H9 (cell line): Measurements from ENCODE around the gene AASDH. TPM values are rescaled to one million over a fixed set of nuclear protein-coding genes. Genes with fewer than 3 reads are reported as not detected.

Experiments
- DNase-seq: peaks from one replicate; pipeline ENCODE4 v3.0.0-alpha.2; 2017
- H2AFZ ChIP-seq: one replicate; pipeline ENCODE4 v1.6.1; 2013; ENCODE audit warnings: mild to moderate bottlenecking, low read length, control low read depth, moderate library complexity
- H2AK5ac ChIP-seq: 2 replicates; pipeline ENCODE4 v1.6.1; 2013; ENCODE audit warnings: low read length, control low read depth, mixed read lengths; ENCODE audit not compliant: insufficient read length
- H2BK120ac ChIP-seq: one replicate; pipeline ENCODE4 v1.6.1; 2013; ENCODE audit warnings: low read depth, mild to moderate bottlenecking, low read length, control low read depth, inconsistent platforms; ENCODE audit not compliant: poor library complexity, severe bottlenecking
- H2BK12ac ChIP-seq: 2 replicates; pipeline ENCODE4 v1.6.1; 2013; ENCODE audit warnings: low read length, control low read depth, mixed read lengths, low read depth; ENCODE audit not compliant: insufficient read length
- H2BK15ac ChIP-seq: 2 replicates; pipeline ENCODE4 v1.6.1; 2013; ENCODE audit warnings: low read depth, low read length, control low read depth
- H2BK20ac ChIP-seq: one replicate; pipeline ENCODE4 v1.6.1; 2013; ENCODE audit warnings: low read depth, mild to moderate bottlenecking, low read length, control low read depth, inconsistent platforms; ENCODE audit not compliant: poor library complexity, severe bottlenecking
- H2BK5ac ChIP-seq: 2 replicates; pipeline ENCODE4 v1.6.1; 2013; ENCODE audit warnings: low read length, control low read depth, mixed read lengths; ENCODE audit not compliant: insufficient read length
- H3K14ac ChIP-seq: 2 replicates; pipeline ENCODE4 v1.6.1; 2013; ENCODE audit warnings: low read length, control low read depth; ENCODE audit not compliant: insufficient read depth
- H3K18ac ChIP-seq: 2 replicates; pipeline ENCODE4 v1.6.1; 2013; ENCODE audit warnings: low read depth, mild to moderate bottlenecking, mixed read lengths, low read length, control low read depth; ENCODE audit not compliant: insufficient read length
- H3K23ac ChIP-seq: 2 replicates; pipeline ENCODE4 v1.6.1; 2013; ENCODE audit warnings: low read length, control low read depth, mixed read lengths, low read depth; ENCODE audit not compliant: insufficient read length
- H3K23me2 ChIP-seq: 2 replicates; pipeline ENCODE4 v1.6.1; 2013; ENCODE audit warnings: low read depth, mild to moderate bottlenecking, mixed read lengths, low read length, control low read depth; ENCODE audit not compliant: insufficient read length, poor library complexity, severe bottlenecking
- H3K27ac ChIP-seq: 2 replicates; pipeline ENCODE4 v1.5.1; 2013; ENCODE audit warnings: low read length, control low read depth, mixed read lengths, low read depth; ENCODE audit not compliant: insufficient read length
- H3K27me3 ChIP-seq: 2 replicates; pipeline ENCODE4 v1.6.1; 2013; ENCODE audit warnings: low read length, control low read depth, inconsistent platforms; ENCODE audit not compliant: insufficient read depth
- H3K4ac ChIP-seq: 2 replicates; pipeline ENCODE4 v1.6.1; 2013; ENCODE audit warnings: low read depth, mild to moderate bottlenecking, control low read depth, inconsistent platforms, low read length, moderate library complexity
- H3K4me1 ChIP-seq: 2 replicates; pipeline ENCODE4 v1.6.1; 2013; ENCODE audit warnings: low read length, control low read depth, inconsistent platforms; ENCODE audit not compliant: insufficient read depth
- H3K4me2 ChIP-seq: 2 replicates; pipeline ENCODE4 v1.6.1; 2013; ENCODE audit warnings: low read length, control low read depth, mixed read lengths; ENCODE audit not compliant: insufficient read length, insufficient read depth
- H3K56ac ChIP-seq: 2 replicates; pipeline ENCODE4 v1.6.1; 2013; ENCODE audit warnings: low read depth, mild to moderate bottlenecking, mixed read lengths, low read length, control low read depth; ENCODE audit not compliant: insufficient read length
- H3K79me1 ChIP-seq: 2 replicates; pipeline ENCODE4 v1.6.1; 2013; ENCODE audit warnings: low read depth, mild to moderate bottlenecking, moderate library complexity, low read length, control low read depth, inconsistent platforms; ENCODE audit not compliant: insufficient read depth, poor library complexity, severe bottlenecking
- H3K79me2 ChIP-seq: 2 replicates; pipeline ENCODE4 v1.6.1; 2013; ENCODE audit warnings: low read length, control low read depth, inconsistent platforms; ENCODE audit not compliant: insufficient read depth
- H3K9ac ChIP-seq: 2 replicates; pipeline ENCODE4 v1.6.1; 2013; ENCODE audit warnings: low read length, control low read depth, mixed read lengths; ENCODE audit not compliant: insufficient read length; ENCODE audit errors: extremely low read depth
- H3K9me3 ChIP-seq: one replicate; pipeline ENCODE4 v1.6.1; 2013; ENCODE audit warnings: low read depth, low read length, inconsistent platforms; ENCODE audit not compliant: control insufficient read depth
- H3T11ph ChIP-seq: one replicate; pipeline ENCODE4 v1.6.1; 2013; ENCODE audit warnings: mild to moderate bottlenecking, low read length, control low read depth, inconsistent platforms
- H4K20me1 ChIP-seq: one replicate; pipeline ENCODE4 v1.6.1; 2013; ENCODE audit not compliant: control insufficient read depth, insufficient read length, insufficient read depth
- H4K5ac ChIP-seq: 2 replicates; pipeline ENCODE4 v1.6.1; 2013; ENCODE audit warnings: low read depth, mild to moderate bottlenecking, mixed read lengths, low read length, control low read depth; ENCODE audit not compliant: insufficient read length
- H4K8ac ChIP-seq: replicated peaks from 2 replicates; pipeline ENCODE4 v1.6.1; 2013; ENCODE audit warnings: low read length, control low read depth, mixed read lengths, low read depth; ENCODE audit not compliant: insufficient read length
- H4K91ac ChIP-seq: 2 replicates; pipeline ENCODE4 v1.6.1; 2013; ENCODE audit warnings: low read depth, mild to moderate bottlenecking, moderate library complexity, mixed read lengths, low read length, control low read depth; ENCODE audit not compliant: insufficient read length
- H3K27ac Mint-ChIP-seq, 3 experiments: 2 replicates in 2 of 3; 3 replicates in 1 of 3; pipeline ENCODE4 v1.8.0; 2020 to 2021; ENCODE audit warnings: mixed read lengths in 3 of 3, mild to moderate bottlenecking in 1 of 3, moderate library complexity in 1 of 3
- H3K27me3 Mint-ChIP-seq: 2 replicates; pipeline ENCODE4 v1.8.0; 2021; ENCODE audit warnings: low read depth, mild to moderate bottlenecking, moderate library complexity, mixed read lengths
- H3K36me3 Mint-ChIP-seq, 3 experiments: 2 replicates in 2 of 3; 3 replicates in 1 of 3; pipeline ENCODE4 v1.8.0; 2020 to 2021; ENCODE audit warnings: low read depth in 3 of 3, mixed read lengths in 3 of 3; ENCODE audit not compliant: insufficient read depth in 1 of 3
- H3K4me1 Mint-ChIP-seq, 2 experiments: 2 replicates each; pipeline ENCODE4 v1.8.0; 2020; ENCODE audit warnings: mixed read lengths in 2 of 2
- H3K4me3 Mint-ChIP-seq, 2 experiments: 2 replicates in 1 of 2; 3 replicates in 1 of 2; pipeline ENCODE4 v1.8.0; 2020 to 2021; ENCODE audit warnings: mild to moderate bottlenecking in 2 of 2, mixed read lengths in 2 of 2, moderate library complexity in 1 of 2
- H3K9me3 Mint-ChIP-seq, 2 experiments: 2 replicates in 1 of 2; 3 replicates in 1 of 2; pipeline ENCODE4 v1.8.0; 2020; ENCODE audit warnings: mild to moderate bottlenecking in 2 of 2, mixed read lengths in 2 of 2, moderate library complexity in 1 of 2
- CTCF ChIP-seq: fragments of 200-600 bp; sonication (generic); conservative IDR thresholded peaks from 3 replicates; pipeline ENCODE4 v1.8.0; 2021; ENCODE audit warnings: antibody characterized with exemption, mild to moderate bottlenecking
- WGBS: extraction: QIAGEN DNeasy Blood & Tissue Kit; methylation state at CpG from one replicate; pipeline ENCODE4 v1.1.7; 2013; ENCODE audit warnings: missing lambda C conversion rate, low lambda C conversion rate, mixed read lengths; ENCODE audit not compliant: insufficient read length; ENCODE audit errors: extremely low coverage; 5-methylcytosine and 5-hydroxymethylcytosine counted together
- total RNA-seq: library from RNA; stranded (reverse); gene quantifications from 2 replicates; pipeline ENCODE4 v1.2.1, GENCODE V29; 2021

Gene AASDH
- total RNA-seq, 1 experiment from 2014 or later: 12.9 TPM

GRCh38 chr4:56424176-56424575 lies 36.9 kb upstream of the AASDH start:
- Mint-ChIP-seq H3K36me3 (peaks cover 31 to 38% (median 35%) of the 10 kb centered on the region in 3 experiments), H3K4me3 (no peak overlapping the region; a peak in 1 of 5 replicates), H3K27me3 (no peaks in the 10 kb centered on the region), H3K9me3 (peaks cover 7 to 8% of the 10 kb centered on the region in 2 experiments; a peak in 3 of 5 replicates), H3K4me1 (peaks cover 22 to 24% of the 10 kb centered on the region in 2 experiments), H3K27ac (peak overlapping the region in 2 of 3 experiments; percentile 5 to 47; a peak in 2 of 7 replicates)
- Histone ChIP-seq H3K4me1 (peaks cover 2% of the 10 kb centered on the region; the same call in 1 of the 2 replicates), H3K4ac (no peak overlapping the region), H3K27ac (no peak overlapping the region), H4K8ac (no peak overlapping the region), H3K18ac (no peak overlapping the region), H2BK12ac (no peak overlapping the region), H2BK20ac (no peak overlapping the region), H3K23ac (no peak overlapping the region), H3K14ac (no peak overlapping the region), H2BK120ac (no peak overlapping the region), H2AK5ac (no peak overlapping the region), H3K9me3 (no peaks in the 10 kb centered on the region), H3K9ac (no peak overlapping the region), H2BK15ac (no peak overlapping the region), H4K91ac (no peak overlapping the region), H3K79me1 (peaks cover 3% of the 10 kb centered on the region), H3K56ac (no peak overlapping the region), H3K79me2 (peaks cover 52% of the 10 kb centered on the region), H4K20me1 (no peaks in the 10 kb centered on the region), H3K23me2 (no peaks in the 10 kb centered on the region), H2BK5ac (no peak overlapping the region), H2AFZ (no peak overlapping the region), H3K4me2 (no peak overlapping the region), H3K27me3 (no peaks in the 10 kb centered on the region), H3T11ph (no peak overlapping the region), H4K5ac (no peak overlapping the region)
- TF ChIP-seq CTCF: no peak
- WGBS: no CpG with 5 or more reads among the region's 5 CpGs
- no peak for DNase-seq
